HG03060 (cell line): ENCODE results near the gene ENTPD7.
A peak's percentile ranks its signal among the peaks of the same experiment; 100 is the strongest.
"Not testable (repeated sequence)": the region's sequence is repeated elsewhere in the genome, so short reads cannot be mapped to it uniquely, and the experiment has no call there.

ENCODE experiments used
- ATAC-seq: cut with Tn5 transposase; IDR thresholded peaks from one replicate; pipeline ENCODE4 v1.9.1; 2021; ENCODE audit warnings: low read depth, moderate number of reproducible peaks; ENCODE audit not compliant: unreplicated experiment

The ENTPD7 gene, protein sequence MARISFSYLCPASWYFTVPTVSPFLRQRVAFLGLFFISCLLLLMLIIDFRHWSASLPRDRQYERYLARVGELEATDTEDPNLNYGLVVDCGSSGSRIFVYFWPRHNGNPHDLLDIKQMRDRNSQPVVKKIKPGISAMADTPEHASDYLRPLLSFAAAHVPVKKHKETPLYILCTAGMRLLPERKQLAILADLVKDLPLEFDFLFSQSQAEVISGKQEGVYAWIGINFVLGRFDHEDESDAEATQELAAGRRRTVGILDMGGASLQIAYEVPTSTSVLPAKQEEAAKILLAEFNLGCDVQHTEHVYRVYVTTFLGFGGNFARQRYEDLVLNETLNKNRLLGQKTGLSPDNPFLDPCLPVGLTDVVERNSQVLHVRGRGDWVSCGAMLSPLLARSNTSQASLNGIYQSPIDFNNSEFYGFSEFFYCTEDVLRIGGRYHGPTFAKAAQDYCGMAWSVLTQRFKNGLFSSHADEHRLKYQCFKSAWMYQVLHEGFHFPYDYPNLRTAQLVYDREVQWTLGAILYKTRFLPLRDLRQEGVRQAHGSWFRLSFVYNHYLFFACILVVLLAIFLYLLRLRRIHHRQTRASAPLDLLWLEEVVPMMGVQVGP

DNA sequence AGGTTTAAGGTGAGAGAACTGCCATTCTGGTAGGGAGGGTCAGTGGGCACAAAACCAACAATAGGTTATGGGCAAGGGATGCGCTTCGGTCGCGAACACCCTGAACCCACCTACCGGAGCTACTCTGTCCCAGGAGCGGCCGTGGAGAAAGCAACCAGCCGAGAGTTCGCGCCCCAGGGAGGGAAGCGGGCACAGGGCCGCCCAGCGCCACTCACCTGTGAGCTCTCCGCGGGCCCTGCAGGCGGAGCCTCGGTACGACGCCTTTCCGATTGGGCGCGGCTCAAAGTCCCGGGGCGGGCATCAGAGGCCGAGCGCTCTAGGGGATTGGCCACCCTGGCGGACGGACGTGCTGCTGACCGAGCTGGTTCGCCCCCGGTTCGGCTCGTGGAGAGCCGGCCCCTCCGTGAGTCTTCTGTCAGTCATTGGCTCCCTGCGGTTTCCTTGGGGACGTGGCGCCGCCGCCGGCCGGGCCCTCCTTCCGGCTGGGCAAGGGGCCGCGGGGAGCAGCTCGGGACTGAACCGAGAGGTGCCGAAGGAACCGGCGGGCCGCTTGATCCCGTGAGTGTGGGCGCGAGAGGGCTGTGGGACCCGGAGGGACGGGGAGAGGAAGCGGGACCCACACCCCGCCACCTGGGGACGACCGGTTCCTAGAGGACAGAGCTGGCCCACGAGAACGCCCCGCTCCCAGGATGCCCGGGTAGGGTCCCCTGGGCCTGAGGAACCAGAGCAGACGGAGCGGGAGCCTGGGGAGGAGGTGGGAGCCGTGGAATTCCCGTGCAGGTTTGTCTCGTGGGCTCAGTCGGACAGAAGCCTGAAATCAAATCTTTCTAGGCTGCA, at the start of gene ENTPD7:
Gene ENTPD7 (plus strand): TSS at position 479 of the 837 bp plus-strand sequence. CDS start 448 bp downstream, outside the sequence.
- ATAC-seq = peak; percentile 98

DNA sequence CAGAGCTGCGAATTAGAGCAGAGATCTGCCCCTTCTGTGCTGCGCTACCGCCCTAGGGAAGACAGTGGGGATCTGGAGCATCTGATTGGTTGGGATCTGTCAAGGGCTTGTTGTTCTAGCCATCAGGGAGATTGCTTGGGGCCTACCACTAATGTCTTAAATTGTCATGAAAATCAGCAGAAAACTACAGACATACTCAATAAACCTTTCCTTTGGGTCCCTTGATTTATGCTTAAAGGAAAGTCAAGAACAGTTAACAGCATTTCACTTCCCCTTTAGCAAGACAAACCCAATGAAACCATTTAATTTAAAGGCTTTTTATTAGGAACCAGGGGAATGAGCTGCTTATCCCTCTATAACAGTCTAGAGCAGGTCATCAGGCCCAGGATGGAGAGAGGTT, 49.1 kb upstream of the ENTPD7 start:
- ATAC-seq = no peak

DNA sequence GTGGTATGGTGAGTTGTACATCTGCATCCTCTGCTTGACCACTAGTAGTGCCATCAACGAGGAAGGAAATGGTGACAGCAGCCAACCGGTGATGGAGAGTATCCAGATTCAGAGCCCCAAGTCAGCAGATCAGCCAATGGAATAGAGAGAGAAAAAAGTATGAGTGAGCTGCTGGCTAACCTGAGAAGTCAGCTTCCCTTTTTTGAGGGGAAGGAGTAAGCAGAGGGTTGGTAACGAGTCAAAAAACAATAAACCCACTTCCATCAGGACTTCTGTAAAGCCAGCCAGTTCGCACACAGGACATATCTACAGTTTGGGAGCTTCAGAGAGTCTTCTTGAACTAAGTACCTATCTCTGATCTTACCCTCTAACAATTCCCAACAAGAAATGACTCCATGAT, 48.0 kb upstream of the ENTPD7 start:
- no peak for ATAC-seq

DNA sequence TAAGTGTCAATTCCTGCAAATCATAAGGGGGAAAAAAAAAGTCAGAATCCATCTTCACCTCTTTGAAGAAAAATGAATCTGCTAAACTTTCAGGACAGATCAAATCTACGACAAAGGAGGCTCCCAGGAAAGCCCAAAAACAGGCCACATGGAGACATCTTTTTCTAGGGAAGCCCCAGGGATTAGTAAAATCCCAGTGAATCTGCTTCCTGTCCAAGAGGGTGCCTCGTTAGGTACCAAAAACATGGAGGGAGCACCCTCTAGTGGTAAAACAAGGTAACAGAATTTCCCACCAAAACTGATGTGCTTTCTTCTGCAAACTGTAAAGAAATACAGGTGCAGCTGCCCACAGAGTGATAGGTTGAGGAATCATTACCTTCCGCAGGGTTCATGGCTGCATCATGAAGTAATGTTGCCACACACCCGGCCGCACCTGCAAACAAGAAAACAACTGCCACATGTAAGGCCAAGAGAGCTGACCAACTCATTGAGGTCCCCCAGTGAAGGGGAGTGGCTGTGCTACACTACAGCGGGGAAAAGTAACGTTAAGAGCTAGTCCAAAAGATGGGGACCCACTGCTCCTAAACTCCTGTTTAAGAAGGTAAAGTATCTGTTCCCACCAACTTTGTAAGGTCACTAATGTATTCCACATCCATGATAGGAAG, 47.0 kb upstream of the ENTPD7 start:
- no peak for ATAC-seq

DNA sequence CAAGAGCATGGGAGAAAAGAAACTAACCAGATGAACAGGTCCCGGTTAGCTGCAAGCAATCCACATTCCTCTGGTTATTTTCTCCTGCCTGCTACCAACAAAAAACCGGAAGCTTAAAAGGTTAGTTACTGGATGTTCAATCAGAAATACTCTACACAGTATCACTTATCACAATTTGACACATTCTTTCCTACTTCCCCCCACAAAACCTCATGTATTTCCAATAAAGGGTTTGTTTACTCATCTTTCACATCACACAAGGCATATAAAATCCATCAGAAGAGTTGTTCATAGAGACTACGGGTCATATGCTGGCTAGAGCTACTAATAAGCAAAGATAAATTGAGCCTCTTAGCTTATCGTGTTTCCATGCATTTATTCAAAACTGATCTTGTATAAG, 43.9 kb upstream of the ENTPD7 start:
- no peak for ATAC-seq

DNA sequence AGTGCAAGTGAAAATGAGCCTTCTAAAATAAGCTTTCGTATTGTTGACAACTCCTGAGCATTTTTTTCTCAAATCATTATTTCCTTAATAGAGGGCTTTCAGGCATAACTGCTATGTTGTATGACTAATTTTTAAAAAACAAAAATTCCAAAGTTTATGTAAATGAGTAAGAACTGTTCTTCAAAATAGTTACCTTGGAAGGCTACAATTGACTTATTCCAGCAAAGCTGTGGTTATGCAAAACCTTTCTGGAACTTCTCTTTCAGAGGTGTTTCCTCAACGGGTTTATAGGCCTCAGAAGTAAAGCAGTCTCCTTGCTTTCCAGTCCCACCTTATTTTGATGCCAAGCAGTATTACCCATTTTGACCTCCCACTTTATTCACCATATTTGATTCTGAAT, 41.6 kb upstream of the ENTPD7 start:
- ATAC-seq = no peak

DNA sequence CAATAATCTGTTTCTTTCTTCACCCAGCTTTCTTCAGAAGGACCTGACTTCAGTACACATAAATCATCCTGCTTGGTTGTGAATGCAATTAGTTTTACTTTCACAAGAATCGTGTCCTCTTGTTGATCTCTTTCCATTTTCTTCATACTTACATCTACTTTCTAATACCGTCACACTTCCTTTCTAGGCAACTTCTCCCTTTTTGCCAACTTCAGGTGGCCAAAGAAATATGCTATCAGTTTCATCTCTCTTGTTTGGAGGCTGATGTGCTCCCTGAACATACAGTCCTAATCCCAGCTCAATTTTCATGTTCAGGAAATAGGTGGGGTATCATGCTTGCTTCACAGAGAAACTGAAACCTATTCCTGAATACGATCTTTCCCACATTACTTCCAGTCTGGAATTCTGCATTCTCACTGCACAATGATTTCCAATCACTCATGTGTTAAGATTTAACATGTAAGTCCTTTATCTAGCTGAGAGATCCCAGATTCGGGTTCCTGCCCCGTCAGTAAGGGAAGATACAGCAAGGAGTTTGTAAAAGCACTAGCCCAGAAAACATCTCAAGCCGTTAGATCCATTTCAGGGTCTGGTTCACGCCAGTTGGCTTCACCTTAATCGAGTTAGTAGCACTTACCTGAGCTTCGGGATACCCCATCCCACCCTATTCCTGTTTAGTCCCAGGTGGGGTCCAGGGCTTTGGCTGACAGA, 40.1 kb upstream of the ENTPD7 start:
- ATAC-seq = no peak

DNA sequence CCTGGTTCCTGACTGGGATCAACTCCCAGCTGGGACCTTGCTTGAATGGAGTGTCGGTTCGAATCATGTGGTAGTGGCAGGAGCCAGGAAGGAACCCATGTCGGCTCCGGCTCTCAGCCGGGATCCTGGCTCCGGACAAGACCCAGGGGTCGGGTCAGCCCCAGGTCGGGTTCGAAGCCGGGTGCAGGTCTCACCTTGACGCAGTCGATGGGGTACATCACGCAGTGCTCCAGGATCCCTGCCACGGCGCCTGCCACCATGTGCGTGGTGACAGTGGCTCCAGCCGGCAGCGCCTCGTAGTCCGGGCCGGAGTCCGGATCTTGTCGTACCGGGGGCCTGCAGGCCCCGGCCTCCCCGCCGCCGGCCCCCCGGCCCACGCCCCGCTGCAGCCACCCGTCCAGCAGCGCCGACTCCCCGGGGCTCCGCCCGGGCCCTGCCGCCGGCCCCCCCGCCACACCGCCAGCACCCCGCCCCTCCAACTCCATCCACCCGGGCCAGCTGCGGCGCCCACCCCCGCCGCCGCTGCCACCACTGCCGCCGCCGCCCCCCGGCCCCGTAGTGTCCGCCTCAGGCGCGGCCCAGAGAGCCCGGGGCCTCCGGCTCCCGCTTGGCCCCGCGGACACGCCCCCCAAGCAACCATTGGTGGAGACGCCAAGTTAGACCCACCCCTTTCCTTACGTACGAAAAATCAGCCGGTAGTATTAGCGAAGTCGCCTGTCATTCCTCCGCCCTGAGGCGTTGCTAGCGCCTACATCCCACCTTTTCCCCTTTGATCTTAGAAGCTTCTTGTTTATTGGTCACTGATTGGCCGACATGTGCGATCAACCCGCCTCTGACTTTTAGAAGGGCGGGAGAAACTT, 39.2 kb upstream of the ENTPD7 start, which contains the start of gene SLC25A28:
Gene SLC25A28 (minus strand): TSS at position 589 of the 860 bp plus-strand sequence. CDS start 104 bp downstream, at position 485.
- peak; percentile 82 for ATAC-seq

DNA sequence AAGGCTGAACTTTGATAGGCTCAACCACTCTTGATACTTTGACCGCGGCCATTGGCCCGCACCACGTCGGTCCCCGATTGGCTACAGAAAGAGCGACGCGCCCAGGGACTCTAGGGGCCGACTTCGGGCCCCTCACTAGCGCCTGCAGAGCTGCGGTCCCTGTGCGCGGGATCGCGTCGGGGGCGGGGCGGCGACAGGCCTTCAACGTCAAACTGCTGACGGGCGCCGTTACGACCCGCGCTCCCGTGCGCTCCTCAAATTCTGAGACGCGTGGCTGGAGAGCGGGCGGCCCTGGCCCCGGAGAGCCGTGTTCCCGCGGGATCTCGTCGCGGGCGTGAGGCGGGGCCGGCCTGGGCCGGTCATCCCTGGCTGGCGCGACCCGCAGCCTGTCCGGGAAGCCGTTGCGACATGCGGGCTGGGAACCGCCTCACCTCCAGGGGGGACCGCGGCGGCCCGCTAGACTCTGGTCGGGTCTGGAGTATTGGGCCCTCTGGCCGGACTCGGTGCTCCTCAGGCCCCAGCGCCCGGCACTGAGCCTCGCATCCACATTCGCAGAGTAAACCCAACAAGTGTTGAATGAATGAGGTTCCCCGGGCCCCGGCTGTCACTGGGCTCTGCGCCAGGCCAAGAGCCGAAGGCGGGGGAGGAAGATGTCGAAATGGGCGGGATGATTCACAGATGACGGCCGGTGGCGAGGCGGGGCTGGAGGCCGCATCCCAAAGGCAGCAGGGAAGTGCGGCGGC, 38.4 kb upstream of the ENTPD7 start:
- peak; percentile 10 for ATAC-seq

DNA sequence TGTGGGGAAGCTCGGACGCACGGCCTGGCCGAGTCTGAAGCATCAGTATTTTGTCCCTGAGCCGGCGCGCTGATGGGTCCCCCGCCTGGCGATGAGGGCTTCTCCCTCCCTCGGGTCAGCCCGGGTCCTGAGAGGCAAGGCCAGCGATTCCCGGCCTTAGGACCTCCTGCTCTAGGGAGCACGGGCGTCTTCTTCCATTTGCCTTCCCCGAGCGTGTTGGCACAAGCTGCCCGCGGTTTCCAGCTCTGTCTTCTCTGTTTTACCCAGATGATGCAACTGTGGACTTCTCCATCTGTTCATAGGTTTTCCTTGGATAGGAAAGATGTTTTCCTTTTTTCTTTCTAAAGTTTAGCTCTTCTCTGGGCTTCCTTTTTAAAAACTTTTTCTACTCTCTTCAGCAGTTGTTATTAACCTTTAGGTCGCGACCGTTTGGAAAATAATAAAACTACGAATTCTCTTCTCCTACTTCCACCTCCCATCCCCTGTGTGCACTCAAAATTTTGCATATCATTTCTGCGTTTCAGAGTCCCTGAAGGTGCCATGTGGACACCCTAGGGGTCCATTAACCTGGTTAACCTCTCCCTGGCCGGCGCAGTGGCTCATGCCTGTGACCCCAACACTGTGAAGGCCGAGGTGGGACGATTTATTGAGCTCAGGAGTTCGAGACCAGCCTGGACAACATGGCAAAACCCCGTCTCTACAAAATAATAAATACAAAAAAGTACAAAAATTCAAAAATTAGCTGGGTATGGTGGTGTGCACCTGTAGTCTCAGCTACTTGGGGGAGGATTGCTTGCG, 37.7 kb upstream of the ENTPD7 start:
- ATAC-seq = no peak

DNA sequence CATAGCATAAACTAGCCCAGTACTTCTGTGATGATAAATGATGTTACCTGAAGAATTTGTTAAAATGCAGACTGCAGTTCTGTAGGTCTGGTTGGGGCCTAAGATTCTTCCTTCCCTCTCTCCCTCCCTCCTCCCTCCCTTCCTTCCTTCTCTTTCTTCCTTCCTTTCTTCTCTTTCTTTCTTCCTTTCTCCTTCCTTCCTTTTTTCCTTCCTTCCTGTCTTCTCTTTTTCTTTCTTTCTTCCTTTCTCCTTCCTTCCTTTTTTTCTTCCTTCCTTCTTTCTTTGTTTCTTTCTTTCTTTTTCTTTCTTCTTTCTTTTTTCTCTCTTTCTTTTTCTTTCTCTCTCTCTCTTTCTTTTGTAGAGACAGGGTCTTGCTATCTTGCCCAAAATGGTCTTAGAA, 35.4 kb upstream of the ENTPD7 start:
- no peak for ATAC-seq

DNA sequence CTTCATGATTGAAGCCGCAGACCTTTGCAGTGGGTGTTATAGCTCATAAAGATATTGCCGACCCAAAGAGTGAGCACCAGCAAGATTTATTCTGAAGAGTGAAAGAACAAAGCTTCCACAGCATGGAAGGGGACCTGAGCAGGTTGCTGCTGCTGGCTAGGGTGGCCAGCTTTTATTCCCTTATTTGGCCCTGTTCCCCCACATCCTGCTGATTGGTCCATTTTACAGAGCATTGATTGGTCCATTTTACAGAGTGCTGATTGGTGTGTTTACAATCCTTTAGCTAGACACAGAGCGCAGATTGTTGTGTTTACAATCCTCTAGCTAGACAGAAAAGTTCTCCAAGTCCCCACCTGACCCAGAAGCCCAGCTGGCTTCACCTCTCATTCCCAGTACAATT, 34.2 kb upstream of the ENTPD7 start:
- not testable (repeated sequence) for ATAC-seq

DNA sequence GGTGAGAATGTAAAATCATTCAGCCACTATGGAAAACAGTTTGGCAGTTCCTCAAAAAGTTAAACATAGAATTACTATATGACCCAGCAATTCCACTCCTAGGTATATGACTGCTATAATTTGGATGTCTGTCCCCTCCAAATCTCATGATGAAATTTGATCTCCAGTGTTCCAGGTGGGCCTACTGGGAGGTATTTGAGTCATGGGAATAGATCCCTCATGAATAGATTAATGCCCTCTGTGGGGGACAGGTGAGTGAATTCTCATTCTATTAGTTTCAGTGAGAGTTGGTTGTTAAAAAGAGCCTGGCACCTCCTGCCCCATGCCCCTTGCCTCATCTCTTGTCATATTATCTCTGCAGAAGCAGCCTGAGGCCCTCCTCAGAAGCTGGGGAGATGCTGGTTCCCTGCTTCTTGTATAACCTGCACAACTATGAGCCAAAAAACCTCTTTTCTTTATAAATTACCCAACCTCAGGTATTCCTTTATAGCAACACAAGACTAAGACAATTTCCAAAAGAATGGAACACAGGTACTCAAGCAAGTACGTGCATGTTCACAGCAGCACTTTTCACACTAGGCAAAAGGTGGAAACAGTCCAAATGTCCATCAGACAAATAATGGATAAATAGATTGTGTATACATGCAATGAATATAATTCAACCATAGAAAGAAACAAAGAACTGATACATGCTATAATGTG, 30.2 kb upstream of the ENTPD7 start:
- no peak for ATAC-seq

DNA sequence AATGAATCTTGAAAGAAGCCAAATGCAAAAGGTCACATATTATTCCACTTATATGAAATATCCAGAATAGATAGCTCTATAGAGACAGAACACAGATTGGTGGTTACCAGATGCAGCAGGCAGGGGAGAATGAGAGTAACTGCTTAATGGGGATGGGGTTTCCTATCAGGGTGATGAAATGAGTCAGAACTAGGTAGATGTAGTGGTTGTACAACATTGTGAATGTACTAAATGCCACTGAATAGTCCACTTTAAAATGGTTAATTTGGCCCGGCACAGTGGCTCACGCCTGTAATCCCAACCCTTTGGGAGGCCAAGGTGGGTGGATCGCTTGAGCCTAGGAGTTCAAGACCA, 29.7 kb upstream of the ENTPD7 start:
- ATAC-seq = no peak

DNA sequence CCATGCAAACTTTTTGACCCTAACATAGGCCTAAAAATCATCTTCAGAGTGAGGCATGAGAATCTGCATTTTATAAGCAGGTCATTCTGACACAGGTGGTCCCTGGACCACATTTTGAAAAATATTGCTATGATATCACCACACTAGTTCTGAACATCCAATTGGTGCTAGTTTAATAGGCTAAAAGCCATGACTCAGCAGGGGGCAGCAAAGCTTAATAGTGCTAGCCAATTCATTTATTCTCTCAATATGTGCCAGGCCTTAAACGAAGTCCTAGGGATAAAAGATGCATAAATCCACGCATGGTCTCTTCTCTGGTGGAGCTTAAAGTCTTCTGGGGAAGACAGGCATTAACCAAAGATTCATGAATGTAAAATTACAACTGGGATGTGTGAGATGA, 28.9 kb upstream of the ENTPD7 start:
- ATAC-seq = no peak

DNA sequence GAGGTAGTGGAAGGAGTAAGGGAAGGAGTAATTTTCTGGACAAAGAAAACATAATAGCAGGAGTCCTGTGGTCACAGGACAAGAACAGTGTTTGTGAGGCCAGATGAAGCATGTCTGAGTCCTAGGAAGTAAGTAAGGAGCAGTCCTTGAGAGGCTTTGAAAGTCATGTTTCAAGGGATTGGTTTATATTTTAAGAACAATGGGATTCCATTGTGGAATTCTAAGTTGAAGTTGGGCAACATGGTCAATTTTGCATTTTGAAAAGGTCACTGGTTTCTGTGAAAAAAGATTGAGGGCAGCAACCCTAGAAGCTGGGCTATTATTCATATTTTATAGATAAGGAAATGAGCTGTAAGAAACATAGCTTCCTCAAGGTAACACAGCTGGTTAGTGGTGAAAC, 28.3 kb upstream of the ENTPD7 start:
- ATAC-seq = no peak

DNA sequence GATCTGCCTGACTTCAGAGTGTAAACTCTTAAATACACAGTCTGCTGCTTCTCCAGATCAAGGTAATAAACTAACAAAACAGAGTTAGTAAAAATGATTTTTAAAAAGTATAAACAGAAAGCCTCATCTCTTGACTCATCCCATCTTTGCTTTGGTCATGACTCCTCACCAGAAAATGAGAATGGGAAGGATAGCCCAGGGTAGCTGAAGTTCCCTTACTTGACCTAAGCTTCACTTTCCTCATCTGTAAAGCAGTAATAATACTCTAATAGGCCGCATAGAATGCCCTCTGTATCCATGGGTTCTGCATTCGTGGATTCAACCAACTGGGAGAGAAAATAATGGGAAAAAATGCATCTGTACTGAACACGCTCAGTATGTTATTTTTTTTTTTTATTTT, 27.8 kb upstream of the ENTPD7 start:
- ATAC-seq = no peak
